ENCODE results near the gene PRKN. TPM values are rescaled to one million over a fixed set of nuclear protein-coding genes. Genes with fewer than 3 reads are reported as not detected.

The PRKN gene
- total and polyA plus RNA-seq, 2 experiments from 2014 or later, result 0.10 to 0.84 TPM

DNA sequence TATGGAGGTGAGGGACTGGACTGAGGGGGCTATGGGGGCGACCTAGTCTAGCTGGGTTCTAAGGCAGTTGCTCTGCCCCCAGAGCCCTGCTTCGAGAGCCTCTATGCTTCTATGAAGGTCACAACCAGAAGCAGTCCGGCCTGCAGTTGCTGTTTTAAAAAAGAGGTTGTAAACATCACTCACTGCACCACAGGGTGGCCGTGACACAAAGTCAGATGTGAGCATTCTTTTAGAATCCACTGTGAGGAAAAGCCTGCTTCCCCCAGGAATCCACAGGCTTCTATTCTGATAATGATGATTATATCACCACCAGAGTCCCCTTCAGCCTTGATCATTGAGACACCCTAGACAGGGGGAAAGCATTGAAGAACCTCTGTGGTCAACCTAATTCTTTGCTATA, 1224.0 kb downstream of the PRKN start:
- H3K27ac Mint-ChIP-seq, result no peak overlapping the region
- H3K27me3 Mint-ChIP-seq (ENCODE audit: insufficient read depth, low read depth, poor library complexity), result peaks cover 3% of the 10 kb centered on the region
- DNase-seq (ENCODE audit: low spot score), result no peak
- H3K36me3 Mint-ChIP-seq (ENCODE audit: low read depth), result no peaks in the 10 kb centered on the region
- H3K9me3 Mint-ChIP-seq, result no peaks in the 10 kb centered on the region
- Histone ChIP-seq H2AFZ (no peak overlapping the region), H3K4me3 (no peak overlapping the region), H3K36me3 (ENCODE audit: insufficient read depth) (no peaks in the 10 kb centered on the region), H3K9me2 (ENCODE audit: insufficient read depth) (no peaks in the 10 kb centered on the region), H4K20me1 (replicated peaks; ENCODE audit: insufficient read depth) (no peaks in the 10 kb centered on the region), H3K4me1 (ENCODE audit: insufficient read depth) (no peaks in the 10 kb centered on the region), H3K4me2 (no peak overlapping the region), H3K27me3 (ENCODE audit: insufficient read depth) (no peaks in the 10 kb centered on the region), H3F3A (replicated peaks; ENCODE audit: low read depth) (no peaks in the 10 kb centered on the region), H3K79me2 (replicated peaks; ENCODE audit: insufficient read depth) (no peaks in the 10 kb centered on the region), H3K27ac (ENCODE audit: low read depth) (no peak overlapping the region)
- no peak overlapping the region for H3K4me3 Mint-ChIP-seq
- no peak for TF ChIP-seq ZNF114 (CRISPR knock-in tag; IDR thresholded peaks at IDR 0.05)
- TF ChIP-seq STAT1 (IDR thresholded peaks at IDR 0.05; ENCODE audit: unreplicated experiment), result no peak
- TF ChIP-seq ZNF331 (CRISPR knock-in tag; IDR thresholded peaks at IDR 0.05; ENCODE audit: low read depth), result no peak
- TF ChIP-seq, protein P1, sequence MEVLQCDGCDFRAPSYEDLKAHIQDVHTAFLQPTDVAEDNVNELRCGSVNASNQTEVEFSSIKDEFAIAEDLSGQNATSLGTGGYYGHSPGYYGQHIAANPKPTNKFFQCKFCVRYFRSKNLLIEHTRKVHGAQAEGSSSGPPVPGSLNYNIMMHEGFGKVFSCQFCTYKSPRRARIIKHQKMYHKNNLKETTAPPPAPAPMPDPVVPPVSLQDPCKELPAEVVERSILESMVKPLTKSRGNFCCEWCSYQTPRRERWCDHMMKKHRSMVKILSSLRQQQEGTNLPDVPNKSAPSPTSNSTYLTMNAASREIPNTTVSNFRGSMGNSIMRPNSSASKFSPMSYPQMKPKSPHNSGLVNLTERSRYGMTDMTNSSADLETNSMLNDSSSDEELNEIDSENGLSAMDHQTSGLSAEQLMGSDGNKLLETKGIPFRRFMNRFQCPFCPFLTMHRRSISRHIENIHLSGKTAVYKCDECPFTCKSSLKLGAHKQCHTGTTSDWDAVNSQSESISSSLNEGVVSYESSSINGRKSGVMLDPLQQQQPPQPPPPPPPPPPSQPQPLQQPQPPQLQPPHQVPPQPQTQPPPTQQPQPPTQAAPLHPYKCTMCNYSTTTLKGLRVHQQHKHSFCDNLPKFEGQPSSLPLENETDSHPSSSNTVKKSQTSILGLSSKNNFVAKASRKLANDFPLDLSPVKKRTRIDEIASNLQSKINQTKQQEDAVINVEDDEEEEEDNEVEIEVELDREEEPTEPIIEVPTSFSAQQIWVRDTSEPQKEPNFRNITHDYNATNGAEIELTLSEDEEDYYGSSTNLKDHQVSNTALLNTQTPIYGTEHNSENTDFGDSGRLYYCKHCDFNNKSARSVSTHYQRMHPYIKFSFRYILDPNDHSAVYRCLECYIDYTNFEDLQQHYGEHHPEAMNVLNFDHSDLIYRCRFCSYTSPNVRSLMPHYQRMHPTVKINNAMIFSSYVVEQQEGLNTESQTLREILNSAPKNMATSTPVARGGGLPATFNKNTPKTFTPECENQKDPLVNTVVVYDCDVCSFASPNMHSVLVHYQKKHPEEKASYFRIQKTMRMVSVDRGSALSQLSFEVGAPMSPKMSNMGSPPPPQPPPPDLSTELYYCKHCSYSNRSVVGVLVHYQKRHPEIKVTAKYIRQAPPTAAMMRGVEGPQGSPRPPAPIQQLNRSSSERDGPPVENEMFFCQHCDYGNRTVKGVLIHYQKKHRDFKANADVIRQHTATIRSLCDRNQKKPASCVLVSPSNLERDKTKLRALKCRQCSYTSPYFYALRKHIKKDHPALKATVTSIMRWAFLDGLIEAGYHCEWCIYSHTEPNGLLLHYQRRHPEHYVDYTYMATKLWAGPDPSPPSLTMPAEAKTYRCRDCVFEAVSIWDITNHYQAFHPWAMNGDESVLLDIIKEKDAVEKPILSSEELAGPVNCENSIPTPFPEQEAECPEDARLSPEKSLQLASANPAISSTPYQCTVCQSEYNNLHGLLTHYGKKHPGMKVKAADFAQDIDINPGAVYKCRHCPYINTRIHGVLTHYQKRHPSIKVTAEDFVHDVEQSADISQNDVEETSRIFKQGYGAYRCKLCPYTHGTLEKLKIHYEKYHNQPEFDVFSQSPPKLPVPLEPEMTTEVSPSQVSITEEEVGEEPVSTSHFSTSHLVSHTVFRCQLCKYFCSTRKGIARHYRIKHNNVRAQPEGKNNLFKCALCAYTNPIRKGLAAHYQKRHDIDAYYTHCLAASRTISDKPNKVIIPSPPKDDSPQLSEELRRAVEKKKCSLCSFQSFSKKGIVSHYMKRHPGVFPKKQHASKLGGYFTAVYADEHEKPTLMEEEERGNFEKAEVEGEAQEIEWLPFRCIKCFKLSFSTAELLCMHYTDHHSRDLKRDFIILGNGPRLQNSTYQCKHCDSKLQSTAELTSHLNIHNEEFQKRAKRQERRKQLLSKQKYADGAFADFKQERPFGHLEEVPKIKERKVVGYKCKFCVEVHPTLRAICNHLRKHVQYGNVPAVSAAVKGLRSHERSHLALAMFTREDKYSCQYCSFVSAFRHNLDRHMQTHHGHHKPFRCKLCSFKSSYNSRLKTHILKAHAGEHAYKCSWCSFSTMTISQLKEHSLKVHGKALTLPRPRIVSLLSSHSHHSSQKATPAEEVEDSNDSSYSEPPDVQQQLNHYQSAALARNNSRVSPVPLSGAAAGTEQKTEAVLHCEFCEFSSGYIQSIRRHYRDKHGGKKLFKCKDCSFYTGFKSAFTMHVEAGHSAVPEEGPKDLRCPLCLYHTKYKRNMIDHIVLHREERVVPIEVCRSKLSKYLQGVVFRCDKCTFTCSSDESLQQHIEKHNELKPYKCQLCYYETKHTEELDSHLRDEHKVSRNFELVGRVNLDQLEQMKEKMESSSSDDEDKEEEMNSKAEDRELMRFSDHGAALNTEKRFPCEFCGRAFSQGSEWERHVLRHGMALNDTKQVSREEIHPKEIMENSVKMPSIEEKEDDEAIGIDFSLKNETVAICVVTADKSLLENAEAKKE (CRISPR knock-in tag; IDR thresholded peaks at IDR 0.05), result no peak
- no peak for TF ChIP-seq NANOG (IDR thresholded peaks at IDR 0.05; ENCODE audit: borderline replicate concordance)
- TF ChIP-seq, protein P2, sequence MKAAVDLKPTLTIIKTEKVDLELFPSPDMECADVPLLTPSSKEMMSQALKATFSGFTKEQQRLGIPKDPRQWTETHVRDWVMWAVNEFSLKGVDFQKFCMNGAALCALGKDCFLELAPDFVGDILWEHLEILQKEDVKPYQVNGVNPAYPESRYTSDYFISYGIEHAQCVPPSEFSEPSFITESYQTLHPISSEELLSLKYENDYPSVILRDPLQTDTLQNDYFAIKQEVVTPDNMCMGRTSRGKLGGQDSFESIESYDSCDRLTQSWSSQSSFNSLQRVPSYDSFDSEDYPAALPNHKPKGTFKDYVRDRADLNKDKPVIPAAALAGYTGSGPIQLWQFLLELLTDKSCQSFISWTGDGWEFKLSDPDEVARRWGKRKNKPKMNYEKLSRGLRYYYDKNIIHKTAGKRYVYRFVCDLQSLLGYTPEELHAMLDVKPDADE (IDR thresholded peaks at IDR 0.05), result no peak
- no peak for TF ChIP-seq EZH2 (IDR thresholded peaks at IDR 0.05; ENCODE audit: low read depth, unreplicated experiment)
- TF ChIP-seq JUNB (IDR thresholded peaks at IDR 0.05; ENCODE audit: unreplicated experiment), result no peak
- no peak for TF ChIP-seq CREB1 (CRISPR knock-in tag; IDR thresholded peaks at IDR 0.05; ENCODE audit: low read depth)
- no peak for TF ChIP-seq EZH2phosphoT487 (IDR thresholded peaks at IDR 0.05; ENCODE audit: unreplicated experiment)
- TF ChIP-seq, protein P3, sequence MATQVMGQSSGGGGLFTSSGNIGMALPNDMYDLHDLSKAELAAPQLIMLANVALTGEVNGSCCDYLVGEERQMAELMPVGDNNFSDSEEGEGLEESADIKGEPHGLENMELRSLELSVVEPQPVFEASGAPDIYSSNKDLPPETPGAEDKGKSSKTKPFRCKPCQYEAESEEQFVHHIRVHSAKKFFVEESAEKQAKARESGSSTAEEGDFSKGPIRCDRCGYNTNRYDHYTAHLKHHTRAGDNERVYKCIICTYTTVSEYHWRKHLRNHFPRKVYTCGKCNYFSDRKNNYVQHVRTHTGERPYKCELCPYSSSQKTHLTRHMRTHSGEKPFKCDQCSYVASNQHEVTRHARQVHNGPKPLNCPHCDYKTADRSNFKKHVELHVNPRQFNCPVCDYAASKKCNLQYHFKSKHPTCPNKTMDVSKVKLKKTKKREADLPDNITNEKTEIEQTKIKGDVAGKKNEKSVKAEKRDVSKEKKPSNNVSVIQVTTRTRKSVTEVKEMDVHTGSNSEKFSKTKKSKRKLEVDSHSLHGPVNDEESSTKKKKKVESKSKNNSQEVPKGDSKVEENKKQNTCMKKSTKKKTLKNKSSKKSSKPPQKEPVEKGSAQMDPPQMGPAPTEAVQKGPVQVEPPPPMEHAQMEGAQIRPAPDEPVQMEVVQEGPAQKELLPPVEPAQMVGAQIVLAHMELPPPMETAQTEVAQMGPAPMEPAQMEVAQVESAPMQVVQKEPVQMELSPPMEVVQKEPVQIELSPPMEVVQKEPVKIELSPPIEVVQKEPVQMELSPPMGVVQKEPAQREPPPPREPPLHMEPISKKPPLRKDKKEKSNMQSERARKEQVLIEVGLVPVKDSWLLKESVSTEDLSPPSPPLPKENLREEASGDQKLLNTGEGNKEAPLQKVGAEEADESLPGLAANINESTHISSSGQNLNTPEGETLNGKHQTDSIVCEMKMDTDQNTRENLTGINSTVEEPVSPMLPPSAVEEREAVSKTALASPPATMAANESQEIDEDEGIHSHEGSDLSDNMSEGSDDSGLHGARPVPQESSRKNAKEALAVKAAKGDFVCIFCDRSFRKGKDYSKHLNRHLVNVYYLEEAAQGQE (IDR thresholded peaks at IDR 0.05; ENCODE audit: unreplicated experiment), result no peak
- TF ChIP-seq, protein P4, sequence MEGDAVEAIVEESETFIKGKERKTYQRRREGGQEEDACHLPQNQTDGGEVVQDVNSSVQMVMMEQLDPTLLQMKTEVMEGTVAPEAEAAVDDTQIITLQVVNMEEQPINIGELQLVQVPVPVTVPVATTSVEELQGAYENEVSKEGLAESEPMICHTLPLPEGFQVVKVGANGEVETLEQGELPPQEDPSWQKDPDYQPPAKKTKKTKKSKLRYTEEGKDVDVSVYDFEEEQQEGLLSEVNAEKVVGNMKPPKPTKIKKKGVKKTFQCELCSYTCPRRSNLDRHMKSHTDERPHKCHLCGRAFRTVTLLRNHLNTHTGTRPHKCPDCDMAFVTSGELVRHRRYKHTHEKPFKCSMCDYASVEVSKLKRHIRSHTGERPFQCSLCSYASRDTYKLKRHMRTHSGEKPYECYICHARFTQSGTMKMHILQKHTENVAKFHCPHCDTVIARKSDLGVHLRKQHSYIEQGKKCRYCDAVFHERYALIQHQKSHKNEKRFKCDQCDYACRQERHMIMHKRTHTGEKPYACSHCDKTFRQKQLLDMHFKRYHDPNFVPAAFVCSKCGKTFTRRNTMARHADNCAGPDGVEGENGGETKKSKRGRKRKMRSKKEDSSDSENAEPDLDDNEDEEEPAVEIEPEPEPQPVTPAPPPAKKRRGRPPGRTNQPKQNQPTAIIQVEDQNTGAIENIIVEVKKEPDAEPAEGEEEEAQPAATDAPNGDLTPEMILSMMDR (conservative IDR thresholded peaks at IDR 0.05; ENCODE audit: low read depth in 2 of 2), result no peak
- TF ChIP-seq POLR2AphosphoS5 (IDR thresholded peaks at IDR 0.05; ENCODE audit: low read depth), result no peak
- no peak for ATAC-seq
- no peaks in the 10 kb centered on the region; the same call in 2 of the 3 replicates for H3K4me1 Mint-ChIP-seq

All from GM23338 (cell line).